ENCODE data around the gene TSC2.
"Not testable (repeated sequence)": the region's sequence is repeated elsewhere in the genome, so short reads cannot be mapped to it uniquely, and the experiment has no call there.

The TSC2 gene

GRCh38 chr16:2085669-2086068 is 37.9 kb downstream of the TSC2 start:
- DNase-seq (ENCODE audit: low read depth, low spot score): no peak

- no peak for DNase-seq (ENCODE audit: low read depth, low spot score)
Measured at GRCh38 chr16:2086106-2086742, 38.4 kb downstream of the TSC2 start.

GRCh38 chr16:2086812-2087747 is 39.3 kb downstream of the TSC2 start:
- no peak for DNase-seq (ENCODE audit: low read depth, low spot score)

- no peak for DNase-seq (ENCODE audit: low read depth, low spot score)
Measured at GRCh38 chr16:2087748-2088631, 40.2 kb downstream of the TSC2 start.

- DNase-seq (ENCODE audit: low read depth, low spot score): no peak
Measured at GRCh38 chr16:2088759-2089358, 41.1 kb downstream of the TSC2 start.

GRCh38 chr16:2089706-2090480 is 42.1 kb downstream of the TSC2 start:
- DNase-seq (ENCODE audit: low read depth, low spot score): no peak

- no peak for DNase-seq (ENCODE audit: low read depth, low spot score)
Measured at GRCh38 chr16:2090481-2090776, 42.6 kb downstream of the TSC2 start.

GRCh38 chr16:2090777-2091546 is 43.2 kb downstream of the TSC2 start:
- peak; percentile 88 for DNase-seq (ENCODE audit: low read depth, low spot score)

GRCh38 chr16:2091547-2092255 is 43.9 kb downstream of the TSC2 start:
- peak; percentile 62 for DNase-seq (ENCODE audit: low read depth, low spot score)

- no peak for DNase-seq (ENCODE audit: low read depth, low spot score)
Measured at GRCh38 chr16:2092256-2092620, 44.5 kb downstream of the TSC2 start.

- no peak for DNase-seq (ENCODE audit: low read depth, low spot score)
Measured at GRCh38 chr16:2092866-2093265, 45.1 kb downstream of the TSC2 start.

GRCh38 chr16:2093793-2094192 is 46.0 kb downstream of the TSC2 start:
- DNase-seq (ENCODE audit: low read depth, low spot score): no peak

- no peak for DNase-seq (ENCODE audit: low read depth, low spot score)
Measured at GRCh38 chr16:2095315-2095853, 47.6 kb downstream of the TSC2 start.

GRCh38 chr16:2095918-2096582 is 48.3 kb downstream of the TSC2 start:
- no peak for DNase-seq (ENCODE audit: low read depth, low spot score)

GRCh38 chr16:2096853-2097595 is 49.2 kb downstream of the TSC2 start:
- DNase-seq (ENCODE audit: low read depth, low spot score): no peak

GRCh38 chr16:2097689-2098088 is 49.9 kb downstream of the TSC2 start:
- not testable (repeated sequence) for DNase-seq (ENCODE audit: low read depth, low spot score)

- DNase-seq (ENCODE audit: low read depth, low spot score): not testable (repeated sequence)
Measured at GRCh38 chr16:2101581-2101980, 53.8 kb downstream of the TSC2 start.

GRCh38 chr16:2102471-2102870 is 54.7 kb downstream of the TSC2 start:
- DNase-seq (ENCODE audit: low read depth, low spot score): no peak

Data from ELF-1 (cell line).